Bronchial epithelial cell (primary cell): Measurements from ENCODE around the gene SPART. TPM values are rescaled to one million over a fixed set of nuclear protein-coding genes. Genes with fewer than 3 reads are reported as not detected.
A peak's percentile ranks its signal among the peaks of the same experiment; 100 is the strongest.

Source experiments
- DNase-seq: peaks from one replicate; pipeline ENCODE4 v3.0.0-alpha.2; 2010; ENCODE audit warnings: low read depth
- FAIRE-seq: peaks from 2 replicates; lab custom pipeline; 2011; peaks lifted over from hg19 to GRCh38; lab: Jason Lieb, UNC
- H3K27me3 ChIP-seq: 2 replicates; pipeline ENCODE4 v1.5.1; 2011; ENCODE audit warnings: low read length; ENCODE audit not compliant: control insufficient read depth, insufficient read depth
- H3K36me3 ChIP-seq: 2 replicates; pipeline ENCODE4 v1.5.1; 2011; ENCODE audit warnings: low read length; ENCODE audit not compliant: control insufficient read depth, insufficient read depth
- H3K4me3 ChIP-seq: 2 replicates; pipeline ENCODE4 v1.5.1; 2011; ENCODE audit warnings: mild to moderate bottlenecking, low read depth, low read length, control low read depth
- total RNA-seq: library from RNA; depleted of rRNA; stranded (reverse); fragments of >200 nt; gene quantifications from 2 replicates; pipeline ENCODE4 v1.2.1, GENCODE V29; 2014
- TF ChIP-seq, protein P1 (sequence below): IDR thresholded peaks from 2 replicates; pipeline ENCODE4 v1.5.1; 2011; ENCODE audit warnings: mild to moderate bottlenecking, moderate library complexity, low read length, control low read depth, inconsistent platforms; ENCODE audit not compliant: insufficient read depth, severe bottlenecking

The SPART gene
- total RNA-seq, 1 donor from 2014 or later, result 62.1 TPM

DNA sequence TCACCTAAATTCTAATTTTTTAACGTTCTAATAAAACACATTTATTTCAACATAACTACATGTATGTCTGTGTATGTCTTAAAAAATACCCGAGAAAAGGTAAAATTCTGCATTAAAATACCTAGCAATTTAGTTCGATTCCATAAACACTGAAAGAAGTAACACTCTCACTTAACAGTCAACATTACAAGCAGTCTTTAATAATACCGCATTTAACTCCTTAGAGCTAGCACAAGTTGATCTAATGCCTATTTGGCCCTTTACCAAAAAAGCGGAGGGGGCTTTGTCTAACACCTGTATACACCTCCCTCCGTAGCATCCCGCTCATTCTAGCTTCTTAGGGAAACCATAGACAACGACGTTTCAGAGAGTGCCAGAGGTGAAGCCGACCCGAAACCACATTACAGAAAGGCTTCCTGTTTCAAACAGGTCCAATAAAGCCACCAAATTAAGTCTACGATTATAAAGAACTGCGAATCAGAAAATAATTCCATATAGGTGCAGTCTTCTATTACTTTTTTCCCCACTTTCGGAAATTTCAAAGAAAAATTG, 1.2 kb downstream of the SPART start:
- no peak for DNase-seq
- H3K36me3 ChIP-seq, result peaks cover 1% of the 10 kb centered on the region
- peak overlapping the region; percentile 92 for H3K4me3 ChIP-seq
- FAIRE-seq, result no peak
- no peaks in the 10 kb centered on the region for H3K27me3 ChIP-seq
- TF ChIP-seq, protein P1, sequence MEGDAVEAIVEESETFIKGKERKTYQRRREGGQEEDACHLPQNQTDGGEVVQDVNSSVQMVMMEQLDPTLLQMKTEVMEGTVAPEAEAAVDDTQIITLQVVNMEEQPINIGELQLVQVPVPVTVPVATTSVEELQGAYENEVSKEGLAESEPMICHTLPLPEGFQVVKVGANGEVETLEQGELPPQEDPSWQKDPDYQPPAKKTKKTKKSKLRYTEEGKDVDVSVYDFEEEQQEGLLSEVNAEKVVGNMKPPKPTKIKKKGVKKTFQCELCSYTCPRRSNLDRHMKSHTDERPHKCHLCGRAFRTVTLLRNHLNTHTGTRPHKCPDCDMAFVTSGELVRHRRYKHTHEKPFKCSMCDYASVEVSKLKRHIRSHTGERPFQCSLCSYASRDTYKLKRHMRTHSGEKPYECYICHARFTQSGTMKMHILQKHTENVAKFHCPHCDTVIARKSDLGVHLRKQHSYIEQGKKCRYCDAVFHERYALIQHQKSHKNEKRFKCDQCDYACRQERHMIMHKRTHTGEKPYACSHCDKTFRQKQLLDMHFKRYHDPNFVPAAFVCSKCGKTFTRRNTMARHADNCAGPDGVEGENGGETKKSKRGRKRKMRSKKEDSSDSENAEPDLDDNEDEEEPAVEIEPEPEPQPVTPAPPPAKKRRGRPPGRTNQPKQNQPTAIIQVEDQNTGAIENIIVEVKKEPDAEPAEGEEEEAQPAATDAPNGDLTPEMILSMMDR, result no peak

DNA sequence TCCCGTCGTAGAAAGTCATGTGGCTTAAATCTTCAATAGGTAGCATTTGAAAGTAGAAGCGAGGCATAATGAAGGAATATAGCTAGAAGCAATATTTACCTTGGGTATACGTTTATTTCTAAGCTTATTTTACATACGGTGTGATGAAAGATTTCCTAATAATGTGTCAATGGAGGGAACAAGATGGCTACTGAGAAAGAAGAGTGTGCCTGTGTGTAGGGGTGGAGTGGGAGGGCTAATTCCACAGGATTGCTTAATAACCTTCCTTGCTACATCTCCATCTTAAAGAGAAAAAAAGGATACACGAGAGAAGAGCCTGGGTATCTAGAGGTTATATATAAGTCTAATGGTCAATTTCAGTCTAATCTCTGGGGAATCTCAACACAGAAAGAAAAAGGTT, 2.0 kb downstream of the SPART start:
- DNase-seq (peak; percentile 32), FAIRE-seq (no peak)
- H3K36me3 ChIP-seq, result peaks cover under 1% of the 10 kb centered on the region
- TF ChIP-seq, protein P1, result no peak
- H3K4me3 ChIP-seq, result no peak overlapping the region
- no peaks in the 10 kb centered on the region for H3K27me3 ChIP-seq

DNA sequence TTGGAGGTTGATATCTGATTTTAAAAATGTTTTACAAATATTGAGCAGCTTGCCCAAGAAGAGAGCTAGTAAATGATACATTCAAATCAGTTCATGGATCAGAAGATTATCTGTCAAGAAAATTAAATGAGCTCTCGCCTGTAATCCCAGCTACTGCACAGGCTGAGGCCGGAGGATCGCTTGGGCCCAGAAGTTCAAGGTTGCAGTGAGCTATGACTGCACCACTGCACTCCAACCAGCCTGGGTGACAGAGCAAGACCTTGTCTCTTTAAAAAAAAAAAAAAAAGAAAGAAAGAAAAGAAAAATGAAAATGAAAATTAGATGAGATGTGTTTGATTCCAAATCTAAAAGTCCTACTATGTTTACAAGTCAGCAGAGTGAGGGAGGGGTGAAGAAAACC, 2.4 kb downstream of the SPART start:
- Histone ChIP-seq H3K27me3 (no peaks in the 10 kb centered on the region), H3K4me3 (no peak overlapping the region), H3K36me3 (no peaks in the 10 kb centered on the region)
- DNase-seq (no peak), FAIRE-seq (no peak)
- TF ChIP-seq, protein P1, result no peak

DNA sequence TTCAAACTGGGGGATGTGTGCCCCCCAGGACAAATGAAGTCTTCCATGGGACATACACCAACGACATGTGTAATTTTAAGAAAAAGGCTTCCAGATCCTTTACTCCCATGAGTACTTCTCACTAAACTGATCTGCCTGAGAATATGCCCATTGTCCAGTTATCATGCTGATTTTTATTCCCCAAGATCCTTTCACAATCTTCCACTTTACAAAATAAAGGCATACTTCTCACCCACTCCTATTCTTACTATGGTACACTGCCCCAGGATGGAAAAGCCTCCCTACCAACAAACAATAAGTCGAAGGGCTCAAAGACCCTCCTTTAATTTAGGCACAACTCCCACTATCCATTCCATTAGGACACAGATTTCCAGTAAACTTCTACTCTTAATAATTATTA, 3.5 kb downstream of the SPART start:
- Histone ChIP-seq H3K27me3 (no peaks in the 10 kb centered on the region), H3K4me3 (no peak overlapping the region), H3K36me3 (no peaks in the 10 kb centered on the region)
- no peak for DNase-seq
- TF ChIP-seq, protein P1, result no peak
- no peak for FAIRE-seq

DNA sequence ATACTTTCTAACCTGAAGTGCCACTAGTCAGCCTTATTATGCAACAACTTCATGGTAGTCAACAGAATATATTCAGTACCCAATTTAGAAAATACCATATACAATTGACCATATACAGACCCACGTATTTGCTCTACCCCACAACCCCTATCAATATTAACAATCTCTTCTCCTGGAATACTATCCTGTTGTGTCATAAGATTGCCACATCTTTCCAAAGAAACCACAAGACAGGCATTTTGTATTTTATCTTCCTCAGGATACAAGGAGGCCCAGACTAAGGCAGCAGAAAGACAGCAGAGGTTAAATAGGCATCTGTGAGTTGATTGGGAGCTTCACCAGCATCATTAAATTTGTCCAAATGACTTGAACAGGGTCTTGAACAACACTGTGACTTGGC, 4.5 kb downstream of the SPART start:
- no peaks in the 10 kb centered on the region for H3K27me3 ChIP-seq
- no peak for FAIRE-seq
- TF ChIP-seq, protein P1, result no peak
- peak; percentile 42 for DNase-seq
- H3K4me3 ChIP-seq, result no peak overlapping the region
- H3K36me3 ChIP-seq, result no peaks in the 10 kb centered on the region

DNA sequence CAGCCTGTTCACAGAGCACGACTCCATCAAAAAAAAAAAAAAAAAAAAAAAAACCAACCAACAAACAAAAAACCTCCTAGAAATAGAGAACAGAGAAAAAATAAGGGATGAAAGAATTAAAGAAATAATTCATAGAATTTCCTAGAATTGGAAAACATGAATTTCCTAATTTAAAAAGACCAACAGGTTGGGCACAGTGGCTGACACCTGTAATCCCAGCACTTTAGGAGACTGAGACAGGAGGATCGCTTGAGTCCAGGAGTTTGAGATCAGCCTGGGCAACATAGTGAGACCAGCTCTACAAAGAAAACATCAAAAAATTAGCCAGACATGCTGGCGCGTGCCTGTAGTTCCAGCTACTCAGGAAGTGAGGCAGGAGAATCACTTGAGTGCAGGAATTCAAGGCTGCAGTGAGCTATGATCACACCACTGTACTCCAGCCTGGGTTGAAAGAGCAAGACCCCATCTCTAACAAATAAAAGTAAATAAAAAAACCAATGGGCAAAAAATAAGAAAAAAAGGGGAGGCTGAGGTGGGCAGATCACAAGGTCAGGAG, 6.5 kb downstream of the SPART start:
- peaks cover 2% of the 10 kb centered on the region for H3K36me3 ChIP-seq
- DNase-seq (peak; percentile 56), FAIRE-seq (no peak)
- TF ChIP-seq, protein P1, result no peak
- H3K27me3 ChIP-seq, result no peaks in the 10 kb centered on the region
- no peak overlapping the region for H3K4me3 ChIP-seq
